Stimulated activated naive CD4-positive, alpha-beta T cell (primary cell): ENCODE data around the gene PDIK1L.
A peak's percentile ranks its signal among the peaks of the same experiment; 100 is the strongest.

ENCODE experiments used
- DNase-seq, 6 experiments: peaks; one replicate each; lab custom pipeline; 2025; lab: John Stamatoyannopoulos, UW

PDIK1L gene

DNA sequence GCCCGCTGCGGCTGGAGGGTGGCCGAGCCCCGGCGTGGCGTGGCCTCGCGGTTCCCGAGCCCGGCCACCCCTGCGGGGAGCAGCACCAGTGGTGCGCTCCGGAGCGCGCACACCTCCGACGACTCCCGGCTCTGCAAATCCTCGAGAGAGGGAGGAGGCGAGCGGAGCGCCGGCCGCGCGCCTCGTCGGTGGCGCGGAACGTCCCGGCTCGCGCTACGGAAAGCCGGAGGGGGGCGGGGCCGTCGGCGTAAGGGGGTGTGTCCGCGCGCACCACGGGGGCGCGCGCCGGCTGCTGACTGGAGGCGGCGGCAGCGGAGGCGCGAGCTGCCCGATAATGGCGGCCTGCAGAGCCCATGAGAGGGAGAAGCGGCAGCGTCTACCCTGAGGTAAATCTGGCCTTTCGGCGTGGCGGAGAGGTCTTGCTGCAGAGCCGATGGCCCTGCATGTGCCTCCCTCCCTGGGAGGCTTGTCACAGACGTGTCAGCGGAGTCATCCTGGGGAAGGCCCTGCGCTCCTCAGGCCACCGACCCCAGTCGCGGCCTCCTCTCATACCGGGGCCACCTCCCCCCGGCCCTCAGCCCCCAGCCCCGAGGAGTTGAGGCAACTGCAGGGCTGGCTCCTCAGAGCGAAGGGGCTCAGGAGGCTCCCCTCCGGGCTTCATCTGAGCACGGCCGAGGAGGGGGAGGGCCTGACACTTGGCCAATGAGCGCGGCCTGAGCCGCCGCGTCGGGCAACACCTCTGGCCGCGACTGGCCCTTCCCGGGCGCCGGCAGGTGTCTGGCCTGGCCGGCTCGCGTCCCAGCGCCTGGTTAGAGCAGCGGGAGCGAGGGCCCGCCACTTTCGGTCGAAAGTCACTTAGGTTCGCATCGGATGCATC is at the start of gene PDIK1L:
PDIK1L (plus strand) TSS at position 295 of the 877 bp plus-strand sequence. CDS start 2,485 bp downstream, outside the sequence.
- DNase-seq, result peak; percentile 89 to 95 (median 91)

DNA sequence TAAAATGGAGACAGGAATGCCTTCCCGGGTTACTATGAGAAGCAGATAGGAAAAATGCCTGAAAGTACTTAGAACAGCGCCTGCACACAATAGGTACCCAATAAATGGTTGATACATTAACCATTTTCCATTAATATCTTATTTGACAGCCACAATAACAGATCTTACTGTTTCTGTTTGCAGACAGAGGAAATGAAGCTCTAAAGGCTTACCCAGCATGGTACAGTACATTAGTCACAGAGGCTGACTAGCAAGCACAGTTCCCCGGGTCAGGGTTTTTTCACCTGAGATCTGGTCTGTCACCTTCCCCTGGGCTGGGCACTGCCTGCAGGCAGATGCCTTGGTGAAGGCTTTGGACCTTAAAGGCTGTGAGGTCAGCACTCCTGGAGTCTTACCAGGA is 47.1 kb upstream of the PDIK1L start:
- no peak for DNase-seq

DNA sequence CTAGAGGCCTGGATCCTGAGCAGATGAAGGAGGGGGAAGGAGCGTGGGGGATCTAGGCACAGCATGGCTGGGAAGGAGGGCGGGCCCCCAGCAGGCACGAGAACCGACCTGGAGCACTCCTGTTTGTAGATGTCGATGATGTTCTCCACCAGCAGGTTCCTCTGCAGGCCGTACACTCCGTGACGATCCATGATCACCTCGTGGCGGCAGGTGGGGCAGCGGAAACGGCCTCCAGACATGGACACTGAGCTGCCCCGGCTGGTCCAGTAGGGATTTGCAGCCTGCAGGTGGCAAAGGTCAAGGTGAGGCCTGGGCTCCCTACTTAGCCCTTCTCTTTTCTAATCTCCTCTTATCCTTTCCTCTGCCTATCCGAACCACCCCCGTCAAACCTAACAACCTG is 45.5 kb upstream of the PDIK1L start:
- DNase-seq, result no peak

DNA sequence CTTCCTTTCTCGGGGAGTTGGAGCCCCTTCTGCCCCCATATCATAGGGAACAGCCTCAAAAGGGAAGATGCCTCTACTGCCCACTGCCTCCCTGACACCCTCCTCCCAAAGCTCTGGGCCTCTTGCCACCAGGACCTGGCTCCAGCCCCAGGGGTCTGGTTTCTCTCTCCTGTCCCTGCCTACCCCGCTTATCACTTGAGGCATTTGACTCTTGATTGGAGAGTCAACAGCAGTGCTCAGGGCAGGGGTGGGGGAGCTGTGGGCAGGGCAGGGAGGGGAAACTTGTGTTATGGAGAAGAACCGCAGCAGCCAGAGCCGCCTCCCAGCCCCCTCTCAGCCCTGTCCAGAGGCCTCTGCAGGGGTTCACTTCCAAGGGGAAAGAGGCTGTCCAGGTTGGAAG is 44.8 kb upstream of the PDIK1L start:
- DNase-seq, result no peak

DNA sequence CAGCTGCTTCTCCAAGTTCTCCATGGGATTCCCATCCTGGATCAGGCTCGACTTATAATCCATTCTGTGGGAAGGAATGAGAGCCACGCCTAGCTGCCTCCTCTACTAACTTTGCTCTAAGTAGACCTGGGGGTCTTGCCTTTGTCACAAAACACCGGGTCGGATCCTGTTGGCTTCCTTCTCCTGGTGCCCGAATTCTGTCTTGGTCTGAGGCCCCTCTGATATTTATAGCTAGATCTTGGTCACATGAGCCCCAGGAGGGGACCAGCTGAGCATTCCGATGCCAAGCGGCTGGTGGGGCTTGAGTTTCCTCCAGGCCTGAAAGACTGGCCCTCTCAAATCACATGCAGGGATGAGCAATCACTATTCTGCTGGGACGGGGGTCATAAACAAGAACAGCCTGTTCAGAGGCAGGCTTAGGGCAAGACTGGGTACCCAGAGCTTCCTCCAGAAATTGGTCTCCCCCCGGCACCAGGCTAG is 44.2 kb upstream of the PDIK1L start, which contains the start of gene TRIM63:
TRIM63 (minus strand) TSS at position 199 of the 480 bp plus-strand sequence; CDS start at position 63, 136 bp downstream.
- DNase-seq, result no peak

DNA sequence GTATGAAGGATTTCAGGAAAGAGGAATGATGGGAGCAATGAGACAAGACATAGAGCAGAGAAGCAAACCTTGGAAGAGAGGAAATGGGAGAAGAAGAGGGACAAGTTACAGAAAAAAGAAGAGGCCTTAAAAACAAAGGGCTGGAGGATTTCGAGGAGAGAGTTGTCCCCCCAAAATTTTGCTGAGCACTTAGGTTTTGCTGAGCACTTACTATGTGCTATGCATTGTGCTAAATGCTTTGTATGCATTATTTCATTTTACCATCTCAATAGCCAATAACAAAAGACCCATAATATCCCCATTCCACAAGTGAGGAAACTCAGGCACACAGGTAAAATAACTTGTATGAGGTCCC is 41.7 kb upstream of the PDIK1L start:
- no peak for DNase-seq

DNA sequence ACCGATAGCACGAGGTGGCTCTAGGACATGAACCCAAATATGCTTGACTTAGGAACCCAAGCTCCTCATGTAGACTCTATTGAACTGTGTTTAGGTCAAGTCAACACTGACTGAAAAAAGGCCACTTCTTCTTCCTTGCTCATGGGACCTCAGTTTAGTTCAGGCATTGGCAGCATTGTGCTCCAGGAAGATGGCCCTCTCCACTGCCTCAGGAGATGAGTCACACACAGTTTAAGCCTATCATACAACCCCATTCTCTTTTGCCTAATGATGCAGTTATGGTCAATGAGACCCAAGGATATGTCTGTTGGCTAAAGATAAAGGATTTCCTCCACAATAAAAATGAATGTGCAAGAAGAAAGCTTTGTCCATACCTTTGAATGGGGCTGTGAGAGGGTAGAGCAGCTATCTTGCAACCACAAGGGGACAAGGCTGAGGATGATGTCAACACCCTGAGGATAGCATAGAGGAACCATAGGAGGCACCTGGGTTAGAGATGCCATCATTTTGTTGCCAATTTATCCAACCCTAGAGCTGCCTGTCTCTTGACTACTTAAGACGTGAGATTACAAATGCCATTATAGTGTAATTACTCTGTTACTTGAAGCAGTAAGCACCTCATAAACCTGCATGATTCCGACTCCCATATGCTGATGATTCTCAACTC is 41.2 kb upstream of the PDIK1L start:
- no peak for DNase-seq

DNA sequence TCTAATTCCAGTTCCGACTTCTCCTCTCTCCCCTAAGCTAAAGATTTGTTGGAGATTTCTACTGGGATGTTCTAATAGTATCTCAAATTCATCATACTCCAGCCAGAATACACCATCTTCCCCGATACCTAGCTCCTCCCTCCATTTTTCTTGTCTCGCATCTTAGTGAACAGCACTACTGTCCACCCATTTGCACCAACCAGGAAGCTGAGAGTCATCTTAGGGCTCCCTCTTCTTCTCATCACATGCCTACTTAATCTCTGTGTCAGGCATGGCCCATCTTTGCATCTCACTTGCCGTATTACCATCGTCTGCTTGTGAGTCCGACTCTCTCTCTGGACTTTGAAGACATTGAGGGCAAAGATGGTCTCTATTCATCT is 40.7 kb upstream of the PDIK1L start:
- DNase-seq, result no peak

DNA sequence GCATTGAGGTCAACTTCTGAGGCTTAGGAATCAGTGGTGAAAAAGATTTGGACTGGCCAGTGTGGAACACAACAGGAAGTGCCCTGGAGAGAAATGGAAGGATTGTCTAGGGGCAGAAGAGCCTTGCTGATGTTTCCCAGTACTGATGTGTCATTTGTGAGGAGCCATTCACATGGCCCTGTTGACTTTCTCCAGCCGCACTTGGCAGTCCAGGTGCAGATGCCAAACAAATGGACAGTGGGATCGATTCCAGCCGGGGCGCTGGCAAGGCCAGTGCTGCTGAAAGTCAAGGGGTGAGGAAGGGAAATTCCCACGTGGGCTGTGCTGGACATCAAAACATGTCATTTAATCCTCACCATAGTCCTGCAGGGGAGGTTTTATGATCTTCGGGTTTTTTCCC is 39.3 kb upstream of the PDIK1L start:
- DNase-seq, result no peak

DNA sequence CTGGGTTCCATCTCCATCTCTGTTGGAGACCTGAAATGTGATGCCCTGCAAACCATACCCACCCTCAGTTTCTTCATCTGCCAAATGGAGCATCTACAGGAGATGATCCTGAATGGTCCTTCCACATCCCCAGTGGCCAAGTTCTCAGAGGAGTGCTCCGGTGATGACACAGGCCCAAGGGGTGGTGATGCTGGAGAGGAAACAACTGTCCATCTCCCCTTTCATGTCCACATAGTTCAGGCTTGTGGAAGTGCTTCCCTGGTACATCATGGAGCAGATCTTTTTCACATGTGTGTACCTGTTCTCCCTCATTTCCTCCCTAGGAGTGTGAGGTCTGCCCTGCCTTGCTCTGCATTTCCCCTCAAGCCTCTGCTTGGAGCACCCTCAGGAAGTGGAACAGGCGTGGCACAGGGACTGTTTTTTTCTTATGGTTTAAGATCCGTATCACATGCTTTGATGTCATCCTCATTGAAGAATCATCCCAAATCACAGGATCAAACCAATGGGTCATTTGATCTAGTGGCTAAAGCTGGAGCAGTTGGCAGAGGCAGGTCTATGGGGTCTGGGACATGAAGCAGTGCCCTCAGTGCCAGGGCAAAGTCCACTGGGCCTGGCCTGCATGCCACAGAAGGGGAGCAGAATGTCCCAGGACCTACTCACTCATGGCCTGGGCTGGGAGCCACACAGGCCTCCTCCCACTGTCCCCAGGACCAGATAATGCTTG is 36.0 kb upstream of the PDIK1L start:
- DNase-seq, result no peak

DNA sequence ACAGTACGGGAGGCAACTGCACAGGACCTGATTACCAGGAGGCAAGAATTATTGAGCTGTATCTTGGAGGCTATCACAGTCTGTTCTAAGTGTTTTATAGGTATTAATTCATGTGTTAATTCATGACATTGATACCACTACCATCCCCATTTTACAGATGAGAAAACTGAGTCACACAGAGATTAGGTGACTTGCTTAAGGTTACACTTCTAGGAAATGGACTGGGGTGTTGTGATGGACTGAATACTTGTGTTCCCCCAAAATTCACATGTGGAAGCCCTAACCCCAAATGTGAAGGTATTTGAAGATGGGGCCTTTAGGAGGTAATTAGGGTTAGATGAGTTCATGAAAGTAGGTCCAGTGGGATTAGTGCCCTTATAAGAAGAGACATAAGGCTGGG is 34.1 kb upstream of the PDIK1L start:
- no peak for DNase-seq

DNA sequence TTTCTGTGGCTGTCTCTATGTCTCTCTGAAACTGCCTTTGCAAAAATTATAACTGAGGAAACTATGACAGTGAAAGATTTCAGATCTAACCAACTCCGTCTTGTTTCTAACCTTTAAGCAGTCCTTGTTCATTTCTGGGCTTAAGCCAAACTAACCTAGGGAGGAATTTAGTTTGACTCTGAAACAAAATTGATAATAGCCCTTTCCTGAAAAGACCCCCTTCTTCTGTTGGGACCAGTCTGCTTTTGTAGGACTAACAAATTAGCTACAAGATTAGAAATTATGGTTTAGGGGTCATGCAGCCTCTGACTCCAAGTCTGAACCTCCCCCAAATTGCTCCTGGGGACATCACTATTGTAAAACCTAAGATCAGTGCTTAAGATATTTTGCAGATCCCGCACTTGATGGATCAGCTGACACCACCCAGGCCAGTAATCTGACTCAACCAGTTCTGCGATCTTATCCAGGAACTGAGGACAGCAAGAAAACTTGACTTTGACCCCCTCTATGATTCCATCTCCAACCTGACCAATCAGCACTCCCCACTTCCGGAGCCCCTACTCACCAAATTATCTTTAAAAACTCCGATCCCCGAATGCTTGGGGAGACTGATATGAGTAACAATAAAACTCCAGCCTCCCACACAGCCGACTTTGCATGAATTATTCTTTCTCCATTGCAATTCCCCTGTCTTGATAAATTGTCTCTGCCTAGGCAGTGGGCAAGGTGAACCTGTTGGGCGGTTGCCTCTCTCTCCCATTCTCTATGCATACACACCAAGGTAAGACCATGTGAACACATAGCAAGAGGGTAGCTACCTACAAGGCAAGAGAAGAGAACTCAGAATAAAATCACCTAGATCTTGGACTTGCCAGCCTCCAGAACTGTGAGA is 33.1 kb upstream of the PDIK1L start:
- no peak for DNase-seq

DNA sequence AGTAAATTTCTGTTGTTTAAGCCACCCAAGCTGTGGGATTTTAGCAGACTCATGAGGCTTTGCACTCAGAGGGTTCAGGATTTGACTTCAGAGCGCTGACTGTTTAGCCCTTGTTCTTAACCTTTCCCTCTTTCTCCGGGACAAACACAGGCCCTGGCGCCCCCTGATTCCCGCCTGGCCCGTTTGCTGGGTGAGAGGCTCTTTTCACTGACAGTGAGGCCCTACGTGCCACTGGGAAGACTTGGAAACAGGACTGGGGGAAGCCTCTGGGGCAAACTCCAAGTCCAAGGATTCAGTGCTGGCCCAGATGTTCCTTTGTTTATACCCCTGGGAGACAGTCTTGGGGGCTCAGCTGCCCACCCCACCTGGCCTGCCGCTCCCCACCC is 32.5 kb upstream of the PDIK1L start:
- no peak for DNase-seq

DNA sequence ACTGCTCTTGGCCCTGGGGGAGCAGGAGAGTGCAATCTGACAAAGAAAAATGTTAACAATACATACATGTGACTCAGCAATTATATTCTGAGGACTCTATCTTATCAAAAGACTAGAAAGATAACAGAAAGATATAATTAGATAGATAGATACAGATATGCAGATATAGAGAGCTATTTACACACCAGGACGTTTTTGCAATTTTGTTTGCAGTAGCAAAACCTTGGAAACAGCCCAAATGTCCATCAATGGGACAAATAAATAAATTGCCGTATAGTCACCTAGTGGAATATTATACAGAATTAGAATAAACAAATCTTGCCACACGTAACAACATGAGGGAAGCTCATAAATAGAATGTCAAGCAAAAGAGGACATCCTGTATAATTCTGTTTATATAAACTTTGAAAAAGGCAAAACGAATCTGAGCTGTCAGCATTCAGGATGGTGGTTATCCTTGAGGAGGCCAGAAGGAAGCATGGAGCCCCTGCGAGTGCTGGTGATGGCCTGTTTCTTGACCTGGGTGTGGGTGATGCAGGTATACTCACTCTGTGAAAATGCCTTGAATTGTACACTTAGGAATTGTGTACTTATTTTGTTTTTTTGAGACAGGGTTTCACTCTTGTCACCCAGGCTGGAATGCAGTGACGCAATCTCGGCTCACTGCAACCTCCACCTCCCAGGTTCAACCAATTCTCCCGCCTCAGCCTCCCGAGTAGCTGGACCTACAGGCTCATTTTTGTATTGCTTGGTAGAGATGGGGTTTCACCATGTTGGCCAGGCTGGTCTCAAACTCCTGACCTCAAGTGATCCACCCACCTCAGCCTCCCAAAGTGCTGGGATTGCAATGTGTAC is 31.4 kb upstream of the PDIK1L start:
- no peak for DNase-seq

DNA sequence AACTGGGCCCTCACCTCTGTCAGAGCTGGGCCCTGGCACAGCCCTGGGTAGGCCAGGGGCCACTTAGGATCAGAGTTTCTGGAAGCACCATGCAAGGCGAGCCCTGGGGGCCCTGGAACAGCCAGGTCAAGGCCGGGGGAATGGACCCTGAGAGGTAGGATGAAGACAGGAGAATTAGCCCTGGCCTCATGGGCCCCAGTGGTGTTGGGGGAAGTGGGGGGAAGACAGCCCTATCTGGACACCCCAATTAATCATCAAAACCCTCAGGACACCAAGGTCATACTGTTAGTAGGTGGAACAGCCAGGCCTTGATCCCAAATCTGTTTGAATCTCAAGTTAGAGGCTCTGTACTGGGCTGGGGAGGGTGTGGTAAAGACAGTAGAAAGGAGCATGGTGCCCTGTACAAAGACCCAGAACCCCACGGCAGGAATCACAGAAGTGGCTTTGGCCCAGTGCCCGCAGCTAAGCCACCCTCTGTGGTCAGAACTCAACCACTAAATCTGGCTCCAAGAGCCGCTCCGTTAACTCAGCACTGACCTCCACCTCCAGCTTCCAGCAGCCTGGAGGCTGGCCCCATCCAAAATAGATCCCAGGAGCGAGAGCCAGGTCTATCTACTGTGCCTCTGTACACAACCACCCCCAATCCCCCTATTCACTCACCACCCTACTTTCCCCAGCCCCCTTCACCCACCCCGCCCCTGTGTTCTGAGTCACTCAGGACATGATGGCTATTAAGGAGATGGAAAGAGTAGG is 30.2 kb upstream of the PDIK1L start:
- no peak for DNase-seq

DNA sequence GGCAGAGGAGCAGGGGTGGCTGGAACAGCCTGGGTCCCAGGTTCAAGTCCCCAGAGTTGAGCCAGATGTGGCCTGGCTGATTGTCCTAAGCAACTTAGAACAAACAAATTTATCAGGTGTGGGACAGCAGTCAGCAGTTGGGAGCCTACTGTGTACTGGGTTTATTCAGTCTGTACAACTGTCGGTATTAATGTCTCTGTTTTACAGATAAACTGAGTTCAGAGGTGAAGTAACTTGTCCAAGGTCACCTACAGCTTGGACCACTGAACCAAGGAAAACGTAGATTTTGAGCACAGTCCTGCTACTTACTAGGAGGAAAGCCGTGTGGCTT is 29.6 kb upstream of the PDIK1L start:
- no peak for DNase-seq

DNA sequence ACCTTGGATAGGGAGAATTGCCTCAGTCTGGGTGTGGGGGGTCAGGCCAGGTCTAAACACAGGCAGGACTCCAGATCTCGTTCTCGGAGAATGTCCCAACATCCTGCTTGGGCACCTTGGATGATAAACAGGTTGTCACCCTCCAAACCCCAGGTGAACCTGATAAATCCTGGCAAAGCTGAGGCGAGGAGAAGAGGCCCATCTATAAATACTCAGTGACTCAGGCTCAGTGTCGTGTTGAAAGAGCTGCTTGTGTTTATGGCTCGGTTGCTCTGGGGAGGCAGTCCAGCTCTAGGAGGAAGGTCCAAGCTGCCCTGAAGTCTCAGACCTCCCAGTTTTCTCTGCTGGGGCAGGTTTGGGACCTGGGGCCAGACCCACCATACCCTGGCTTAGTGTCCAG is 28.4 kb upstream of the PDIK1L start:
- DNase-seq, result no peak

DNA sequence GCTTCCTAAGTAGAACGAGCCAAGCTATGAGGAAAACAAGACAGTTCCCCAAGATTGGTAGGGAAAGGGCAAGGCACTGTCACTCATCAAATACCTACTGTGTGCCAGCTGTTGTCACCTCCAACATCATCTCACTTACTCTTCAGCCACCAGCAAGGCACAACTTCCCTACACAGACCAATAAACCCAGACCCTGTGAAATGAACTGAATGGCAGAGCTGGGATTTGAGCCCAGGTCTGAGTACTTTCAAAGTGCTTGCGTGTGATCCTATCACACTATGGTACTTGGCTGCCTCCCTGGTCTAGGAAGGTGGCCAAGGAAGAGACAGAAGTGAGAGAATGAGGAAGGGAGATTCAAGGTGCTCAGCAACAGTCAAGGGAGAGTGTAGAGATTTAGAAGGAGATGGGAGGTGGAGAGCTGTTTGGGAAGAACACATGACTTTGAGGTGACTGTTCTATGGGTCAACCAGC is 27.5 kb upstream of the PDIK1L start:
- DNase-seq, result no peak

DNA sequence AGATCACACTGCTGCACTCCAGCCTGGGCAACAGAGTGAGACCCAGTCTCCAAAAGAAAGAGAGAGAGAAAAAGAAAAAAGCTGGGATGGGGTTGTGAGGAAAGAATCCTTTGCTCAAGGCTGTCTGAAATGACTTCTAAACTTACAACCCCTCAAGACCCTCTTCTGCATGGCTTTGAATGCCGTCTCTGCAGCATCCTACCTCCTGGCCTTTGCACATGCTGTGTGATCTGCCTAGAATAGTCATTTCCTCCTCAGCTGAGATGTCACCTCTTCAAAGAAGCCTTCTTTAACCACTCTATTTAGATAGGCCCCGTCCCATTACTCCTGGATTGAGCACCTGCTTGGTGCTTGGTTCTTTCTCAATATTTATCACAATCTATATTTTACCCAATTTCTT is 26.8 kb upstream of the PDIK1L start:
- no peak for DNase-seq

DNA sequence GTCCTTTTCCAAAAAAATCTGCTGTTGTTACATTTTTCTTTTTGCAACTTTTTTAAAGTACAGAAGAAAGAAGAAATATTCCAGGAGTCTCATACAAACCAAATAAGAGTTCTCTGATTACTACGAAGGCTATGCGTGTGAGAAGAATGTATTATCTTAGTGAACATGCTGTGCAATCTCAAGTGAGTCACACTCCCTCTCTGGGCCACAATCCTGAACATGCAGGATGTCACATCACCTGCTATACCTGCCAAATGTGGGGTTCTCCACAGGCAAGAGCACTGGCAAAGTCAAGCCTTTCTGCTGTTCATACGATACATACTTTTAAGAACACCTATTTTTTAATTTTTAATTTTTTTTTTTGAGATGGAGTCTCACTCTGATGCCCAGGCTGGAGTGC is 22.5 kb upstream of the PDIK1L start:
- no peak for DNase-seq
